Measurements from ENCODE around the gene CCDC141. TPM values are rescaled to one million over a fixed set of nuclear protein-coding genes. Genes with fewer than 3 reads are reported as not detected.

Gene CCDC141
- total and polyA plus RNA-seq, 5 experiments from 2014 or later, result 4.2 to 27.0 (median 12.0) TPM

- Mint-ChIP-seq H3K4me1 (peaks cover 0 to 7% (median 3%) of the 10 kb centered on the region in 4 donors), H3K9me3 (no peaks in the 10 kb centered on the region), H3K36me3 (peaks cover 0 to 25% (median 3%) of the 10 kb centered on the region in 3 donors), H3K4me3 (no peak overlapping the region), H3K27ac (no peak overlapping the region), H3K27me3 (no peaks in the 10 kb centered on the region)
- POLR2A ChIA-PET, result no interaction called here
- ATAC-seq (no peak), DNase-seq (no peak)
Measured at GRCh38 chr2:178917555-178917954, 132.4 kb downstream of the CCDC141 start.

- Mint-ChIP-seq H3K27ac (no peak overlapping the region), H3K27me3 (no peaks in the 10 kb centered on the region), H3K36me3 (peaks cover 0 to 25% (median 4%) of the 10 kb centered on the region in 3 donors), H3K4me3 (no peak overlapping the region), H3K4me1 (peaks cover 0 to 8% (median 4%) of the 10 kb centered on the region in 4 donors), H3K9me3 (no peaks in the 10 kb centered on the region)
- no peak for ATAC-seq
- POLR2A ChIA-PET, result no interaction called here
- no peak for DNase-seq
Measured at GRCh38 chr2:178915423-178916173, 134.3 kb downstream of the CCDC141 start.

GRCh38 chr2:178914259-178914849 is 135.6 kb downstream of the CCDC141 start:
- peaks cover 0 to 8% (median 4%) of the 10 kb centered on the region in 4 donors for H3K4me1 Mint-ChIP-seq
- no peaks in the 10 kb centered on the region for H3K27me3 Mint-ChIP-seq
- H3K4me3 Mint-ChIP-seq, result no peak overlapping the region
- H3K36me3 Mint-ChIP-seq, result peaks cover 0 to 25% (median 5%) of the 10 kb centered on the region in 3 donors
- DNase-seq (peak; percentile 30 to 80 (median 58)), ATAC-seq (peak; percentile 79 to 83)
- POLR2A ChIA-PET, result no interaction called here
- no peaks in the 10 kb centered on the region for H3K9me3 Mint-ChIP-seq
- H3K27ac Mint-ChIP-seq, result no peak overlapping the region

DNA sequence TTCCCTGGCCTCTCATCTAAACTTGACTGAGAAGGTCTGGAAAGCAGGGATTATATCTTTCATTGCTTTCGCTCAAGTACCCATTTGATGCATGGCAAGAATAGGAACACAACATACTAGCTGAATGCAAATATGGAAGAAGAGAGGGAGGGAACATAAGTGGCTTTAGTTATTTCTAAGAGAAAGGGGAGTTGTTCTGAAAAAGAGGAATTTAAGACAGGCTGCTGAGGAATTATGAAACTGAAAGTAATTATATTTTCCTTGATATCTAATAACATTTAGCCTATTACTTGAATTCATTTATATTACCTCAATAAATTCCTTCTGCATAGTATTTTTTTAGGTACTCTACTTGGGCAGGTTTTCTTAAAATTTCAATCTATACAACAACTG is 136.9 kb downstream of the CCDC141 start:
- Mint-ChIP-seq H3K27me3 (no peaks in the 10 kb centered on the region), H3K27ac (peak overlapping the region in 1 of 10 donors; percentile 10), H3K36me3 (peaks cover 0 to 17% (median 4%) of the 10 kb centered on the region in 3 donors), H3K4me3 (no peak overlapping the region), H3K9me3 (no peaks in the 10 kb centered on the region), H3K4me1 (peaks cover 0 to 8% (median 4%) of the 10 kb centered on the region in 4 donors)
- no peak for ATAC-seq
- no peak for DNase-seq
- POLR2A ChIA-PET, result no interaction called here

- peak overlapping the region in 1 of 10 donors; percentile 10 for H3K27ac Mint-ChIP-seq
- peaks cover 0 to 12% (median 2%) of the 10 kb centered on the region in 3 donors for H3K36me3 Mint-ChIP-seq
- no peaks in the 10 kb centered on the region for H3K27me3 Mint-ChIP-seq
- no peaks in the 10 kb centered on the region for H3K9me3 Mint-ChIP-seq
- no peak for DNase-seq
- peaks cover 0 to 8% (median 4%) of the 10 kb centered on the region in 4 donors for H3K4me1 Mint-ChIP-seq
- H3K4me3 Mint-ChIP-seq, result no peak overlapping the region
- POLR2A ChIA-PET, result no interaction called here
- ATAC-seq, result no peak
Measured at GRCh38 chr2:178912416-178913048, 137.4 kb downstream of the CCDC141 start.

- Mint-ChIP-seq H3K27ac (no peak overlapping the region), H3K4me3 (no peak overlapping the region), H3K4me1 (peaks cover 0 to 8% (median 4%) of the 10 kb centered on the region in 4 donors), H3K9me3 (no peaks in the 10 kb centered on the region), H3K36me3 (peaks cover 5 to 15% (median 7%) of the 10 kb centered on the region in 3 donors), H3K27me3 (no peaks in the 10 kb centered on the region)
- POLR2A ChIA-PET, result no interaction called here
- DNase-seq, result no peak
- no peak for ATAC-seq
Measured at GRCh38 chr2:178911039-178911438, 138.9 kb downstream of the CCDC141 start.

- ATAC-seq, result no peak
- H3K9me3 Mint-ChIP-seq, result no peaks in the 10 kb centered on the region
- H3K27me3 Mint-ChIP-seq, result no peaks in the 10 kb centered on the region
- H3K36me3 Mint-ChIP-seq, result peaks cover 9 to 25% (median 10%) of the 10 kb centered on the region in 3 donors
- POLR2A ChIA-PET, result no interaction called here
- H3K4me3 Mint-ChIP-seq, result no peak overlapping the region
- H3K4me1 Mint-ChIP-seq, result peaks cover 0 to 8% (median 4%) of the 10 kb centered on the region in 4 donors
- H3K27ac Mint-ChIP-seq, result no peak overlapping the region
- no peak for DNase-seq
Measured at GRCh38 chr2:178910005-178910404, 139.9 kb downstream of the CCDC141 start.

- POLR2A ChIA-PET, result no interaction called here
- Mint-ChIP-seq H3K4me3 (no peak overlapping the region), H3K9me3 (no peaks in the 10 kb centered on the region), H3K27ac (no peak overlapping the region), H3K27me3 (no peaks in the 10 kb centered on the region), H3K4me1 (peaks cover 0 to 8% (median 4%) of the 10 kb centered on the region in 4 donors), H3K36me3 (peaks cover 11 to 30% (median 14%) of the 10 kb centered on the region in 3 donors)
- ATAC-seq, result no peak
- no peak for DNase-seq
Measured at GRCh38 chr2:178909507-178909906, 140.4 kb downstream of the CCDC141 start.

- Mint-ChIP-seq H3K27ac (no peak overlapping the region), H3K9me3 (peaks cover 0 to 2% (median 0%) of the 10 kb centered on the region in 9 donors), H3K27me3 (no peaks in the 10 kb centered on the region), H3K4me1 (peaks cover 0 to 7% (median 3%) of the 10 kb centered on the region in 4 donors), H3K4me3 (no peak overlapping the region), H3K36me3 (peaks cover 16 to 36% (median 18%) of the 10 kb centered on the region in 3 donors)
- ATAC-seq (no peak), DNase-seq (no peak)
- POLR2A ChIA-PET, result no interaction called here
Measured at GRCh38 chr2:178908810-178909209, 141.1 kb downstream of the CCDC141 start.

DNA sequence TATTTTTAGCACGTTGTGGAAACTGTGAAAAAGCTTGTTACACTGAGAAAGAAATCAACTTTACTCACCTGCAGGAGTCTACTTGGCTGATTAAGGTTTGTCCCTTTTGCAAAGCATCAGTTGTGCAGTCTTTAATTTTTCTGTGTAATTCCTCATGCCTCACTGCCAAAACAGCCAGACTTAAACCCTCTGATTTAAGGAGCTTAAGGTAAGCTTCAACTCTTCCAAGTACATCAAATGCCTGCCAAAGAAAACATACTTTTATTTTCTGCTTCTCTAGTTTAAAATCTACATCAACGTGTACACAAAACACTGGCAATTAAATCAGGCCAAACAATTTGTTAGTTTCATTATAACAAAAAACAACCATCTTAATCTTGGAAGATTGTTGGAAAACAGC is 144.7 kb downstream of the CCDC141 start:
- H3K9me3 Mint-ChIP-seq, result peaks cover 0 to 3% (median 0%) of the 10 kb centered on the region in 9 donors
- POLR2A ChIA-PET, result no interaction called here
- H3K4me3 Mint-ChIP-seq, result no peak overlapping the region
- ATAC-seq (no peak), DNase-seq (no peak)
- H3K27me3 Mint-ChIP-seq, result no peaks in the 10 kb centered on the region
- no peak overlapping the region for H3K27ac Mint-ChIP-seq
- H3K4me1 Mint-ChIP-seq, result no peaks in the 10 kb centered on the region
- H3K36me3 Mint-ChIP-seq, result peaks cover 21 to 42% (median 25%) of the 10 kb centered on the region in 3 donors

DNA sequence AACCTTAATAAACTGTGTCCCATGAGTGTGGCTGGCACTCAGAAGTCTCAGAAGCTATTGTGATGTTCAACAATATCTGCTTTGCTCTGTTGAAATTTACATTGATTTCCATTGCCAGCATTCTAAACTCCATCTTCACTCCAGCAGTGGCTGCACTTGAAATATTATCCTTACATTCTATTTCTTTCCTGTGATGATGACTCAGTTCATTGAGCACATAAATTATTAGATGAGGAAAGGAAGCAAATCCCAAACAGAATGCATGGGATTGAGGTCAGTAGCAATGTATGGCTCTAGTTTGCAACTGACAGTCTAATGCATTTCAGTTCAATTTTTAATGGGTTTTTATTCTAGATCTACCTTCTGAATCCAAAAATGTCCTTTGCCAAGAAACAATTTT is 150.3 kb downstream of the CCDC141 start:
- Mint-ChIP-seq H3K27ac (no peak overlapping the region), H3K36me3 (peaks cover 9 to 24% (median 18%) of the 10 kb centered on the region in 3 donors), H3K4me3 (no peak overlapping the region), H3K4me1 (no peaks in the 10 kb centered on the region), H3K9me3 (peaks cover 0 to 3% (median 0%) of the 10 kb centered on the region in 9 donors), H3K27me3 (no peaks in the 10 kb centered on the region)
- DNase-seq (no peak), ATAC-seq (no peak)
- POLR2A ChIA-PET, result no interaction called here

GRCh38 chr2:178895872-178896271 is 154.1 kb downstream of the CCDC141 start:
- peaks cover 0 to 8% (median 2%) of the 10 kb centered on the region in 3 donors for H3K36me3 Mint-ChIP-seq
- H3K27ac Mint-ChIP-seq, result no peak overlapping the region
- no peaks in the 10 kb centered on the region for H3K9me3 Mint-ChIP-seq
- H3K27me3 Mint-ChIP-seq, result no peaks in the 10 kb centered on the region
- H3K4me3 Mint-ChIP-seq, result no peak overlapping the region
- DNase-seq (no peak), ATAC-seq (no peak)
- H3K4me1 Mint-ChIP-seq, result peaks cover 4 to 15% (median 6%) of the 10 kb centered on the region in 4 donors
- POLR2A ChIA-PET, result no interaction called here

DNA sequence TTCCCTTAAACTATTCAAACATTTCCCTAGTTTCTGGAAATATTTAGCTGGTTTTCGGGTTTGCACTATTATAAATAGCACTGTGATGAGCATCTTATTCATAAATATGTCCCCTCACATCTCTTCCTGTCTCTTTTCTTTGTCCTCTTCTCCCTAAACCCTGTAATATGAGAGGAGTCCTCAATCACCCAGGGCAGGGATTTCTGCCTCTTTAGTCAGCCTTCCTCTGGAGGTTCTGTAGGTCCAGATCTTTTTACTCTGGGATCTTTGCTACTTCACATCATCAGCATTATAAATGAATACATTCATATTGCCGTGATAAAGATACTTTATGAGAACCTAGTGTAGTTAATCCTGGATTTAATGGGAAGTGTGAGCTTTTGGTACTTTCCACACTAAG is 154.8 kb downstream of the CCDC141 start:
- no peaks in the 10 kb centered on the region for H3K9me3 Mint-ChIP-seq
- DNase-seq, result no peak
- H3K4me1 Mint-ChIP-seq, result peaks cover 4 to 15% (median 6%) of the 10 kb centered on the region in 4 donors
- ATAC-seq, result no peak
- peaks cover 0 to 8% (median 2%) of the 10 kb centered on the region in 3 donors for H3K36me3 Mint-ChIP-seq
- H3K4me3 Mint-ChIP-seq, result no peak overlapping the region
- H3K27ac Mint-ChIP-seq, result peak overlapping the region in 4 of 10 donors; percentile 14 to 59 (median 36)
- no peaks in the 10 kb centered on the region for H3K27me3 Mint-ChIP-seq
- POLR2A ChIA-PET, result no interaction called here
